ENCODE data around the gene DGKE.

DGKE gene

DNA sequence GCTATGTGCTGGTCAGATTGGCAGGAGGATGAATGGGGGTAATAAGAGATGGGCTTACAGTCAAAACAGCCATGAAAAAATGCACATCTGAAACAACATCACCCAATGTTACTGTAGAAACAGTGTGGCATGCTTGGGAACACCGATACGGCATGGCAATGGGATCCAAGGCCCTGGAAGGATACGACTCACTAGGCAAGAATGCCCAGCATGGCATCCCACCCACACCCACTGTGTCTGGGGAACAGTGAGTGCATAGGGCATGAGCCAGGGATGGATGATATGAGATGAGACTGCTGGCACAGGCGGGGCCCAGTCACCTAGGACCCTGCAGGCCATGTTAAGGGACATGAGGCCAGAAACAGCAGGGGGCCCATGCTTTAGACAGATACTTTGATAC lies 68.4 kb downstream of the DGKE start:
- TF ChIP-seq, protein P1, sequence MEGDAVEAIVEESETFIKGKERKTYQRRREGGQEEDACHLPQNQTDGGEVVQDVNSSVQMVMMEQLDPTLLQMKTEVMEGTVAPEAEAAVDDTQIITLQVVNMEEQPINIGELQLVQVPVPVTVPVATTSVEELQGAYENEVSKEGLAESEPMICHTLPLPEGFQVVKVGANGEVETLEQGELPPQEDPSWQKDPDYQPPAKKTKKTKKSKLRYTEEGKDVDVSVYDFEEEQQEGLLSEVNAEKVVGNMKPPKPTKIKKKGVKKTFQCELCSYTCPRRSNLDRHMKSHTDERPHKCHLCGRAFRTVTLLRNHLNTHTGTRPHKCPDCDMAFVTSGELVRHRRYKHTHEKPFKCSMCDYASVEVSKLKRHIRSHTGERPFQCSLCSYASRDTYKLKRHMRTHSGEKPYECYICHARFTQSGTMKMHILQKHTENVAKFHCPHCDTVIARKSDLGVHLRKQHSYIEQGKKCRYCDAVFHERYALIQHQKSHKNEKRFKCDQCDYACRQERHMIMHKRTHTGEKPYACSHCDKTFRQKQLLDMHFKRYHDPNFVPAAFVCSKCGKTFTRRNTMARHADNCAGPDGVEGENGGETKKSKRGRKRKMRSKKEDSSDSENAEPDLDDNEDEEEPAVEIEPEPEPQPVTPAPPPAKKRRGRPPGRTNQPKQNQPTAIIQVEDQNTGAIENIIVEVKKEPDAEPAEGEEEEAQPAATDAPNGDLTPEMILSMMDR (IDR thresholded peaks at IDR 0.05; ENCODE audit: insufficient read depth, missing control alignments): no peak
- no peak for DNase-seq (ENCODE audit: insufficient read length, low spot score)
- FAIRE-seq: no peak

DNA sequence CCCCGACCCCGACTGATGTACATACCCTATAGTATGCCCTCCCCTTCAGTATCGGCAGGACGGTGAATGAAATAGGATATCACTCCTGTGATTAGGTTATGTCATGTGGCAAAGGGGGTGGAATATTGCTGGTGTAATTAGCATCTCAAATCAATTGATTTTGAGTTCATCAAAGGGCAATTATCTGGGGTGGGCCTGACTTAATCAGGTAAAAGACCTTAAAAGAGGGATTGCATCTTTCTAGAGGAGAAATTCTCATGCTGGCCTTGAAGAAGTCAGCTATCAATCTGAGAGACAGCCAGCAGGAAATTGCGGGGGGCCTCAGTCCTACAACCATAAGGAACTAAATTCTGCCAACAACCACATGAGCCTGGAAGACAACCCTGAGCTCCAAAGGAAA lies 69.6 kb downstream of the DGKE start:
- DNase-seq (ENCODE audit: insufficient read length, low spot score) (no peak), FAIRE-seq (no peak)
- TF ChIP-seq, protein P1 (IDR thresholded peaks at IDR 0.05; ENCODE audit: insufficient read depth, missing control alignments): no peak

DNA sequence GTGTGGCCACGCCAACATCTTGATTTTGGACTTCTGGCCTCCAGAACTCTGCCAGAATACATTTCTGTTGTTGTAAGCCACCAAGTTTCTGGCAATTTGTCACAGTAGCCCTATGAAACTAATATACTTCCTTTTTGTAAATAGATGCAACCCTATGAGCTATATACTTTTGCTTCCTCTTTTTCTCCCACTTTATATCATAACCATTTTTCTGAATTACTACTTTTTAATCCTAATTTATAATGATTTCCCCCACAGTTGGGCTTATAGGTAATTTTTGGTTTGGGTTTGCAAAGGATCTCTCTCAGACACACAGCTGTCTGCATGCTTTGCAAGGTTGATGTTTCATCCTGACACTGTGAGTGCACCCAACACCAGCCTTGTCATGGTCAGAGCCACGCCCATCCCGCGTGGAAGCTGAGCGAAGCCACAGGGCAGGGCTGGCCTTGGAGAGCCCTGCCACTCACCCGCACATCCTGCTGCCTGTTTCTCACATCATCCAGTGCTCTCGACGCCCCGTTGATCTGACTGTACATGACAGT lies 74.1 kb downstream of the DGKE start:
- DNase-seq (ENCODE audit: insufficient read length, low spot score) (no peak), FAIRE-seq (no peak)
- TF ChIP-seq, protein P1 (IDR thresholded peaks at IDR 0.05; ENCODE audit: insufficient read depth, missing control alignments): no peak

GRCh38 chr17:56909742-56910508 lies 76.0 kb downstream of the DGKE start:
- DNase-seq (ENCODE audit: insufficient read length, low spot score) (no peak), FAIRE-seq (no peak)
- TF ChIP-seq, protein P1 (IDR thresholded peaks at IDR 0.05; ENCODE audit: insufficient read depth, missing control alignments): no peak

- no peak for FAIRE-seq
- TF ChIP-seq, protein P1 (IDR thresholded peaks at IDR 0.05; ENCODE audit: insufficient read depth, missing control alignments): no peak
- no peak for DNase-seq (ENCODE audit: insufficient read length, low spot score)
These were observed 76.7 kb downstream of the DGKE start for GRCh38 chr17:56910509-56911235.

DNA sequence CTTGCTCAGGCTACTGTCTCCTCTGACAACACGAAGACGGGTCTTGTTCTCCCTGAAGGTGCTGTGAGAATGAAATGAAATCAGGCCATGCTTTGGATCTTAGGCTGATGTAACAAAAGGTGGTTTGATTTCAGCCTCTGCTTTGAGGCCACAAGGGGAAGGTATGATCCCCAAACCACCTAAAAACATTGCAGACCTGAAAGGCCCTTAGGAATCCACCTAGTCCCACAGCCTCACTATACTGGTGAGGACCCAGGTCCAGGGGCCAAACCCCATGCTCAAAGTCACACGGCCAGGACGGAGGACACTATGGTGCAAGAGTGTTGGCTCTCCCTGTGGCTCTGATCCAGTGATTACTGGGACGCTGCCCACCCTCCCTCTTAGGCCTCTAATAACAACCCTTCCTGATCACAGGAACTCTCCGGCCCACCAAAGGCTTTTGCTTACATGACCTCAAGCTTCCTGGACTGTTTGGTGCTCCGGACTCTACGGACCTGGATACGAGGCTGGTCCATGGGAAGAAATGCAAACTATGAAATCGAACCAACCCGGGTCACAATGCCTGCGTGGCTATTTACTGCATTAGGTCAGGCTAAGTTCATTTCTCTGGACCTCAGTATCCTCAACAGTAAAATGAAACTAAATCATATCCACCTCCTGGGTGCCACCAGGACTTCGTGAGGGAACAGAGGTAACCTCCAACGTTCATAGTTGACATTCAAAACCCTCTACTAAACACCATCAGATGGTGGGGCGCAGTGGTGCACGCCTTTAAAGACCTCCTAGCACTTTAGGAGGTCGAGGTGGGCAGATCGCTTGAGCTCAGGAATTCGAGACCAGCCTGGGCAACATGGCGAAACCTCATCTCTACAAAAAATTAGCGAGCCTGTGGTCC lies 78.4 kb downstream of the DGKE start:
- TF ChIP-seq, protein P1 (IDR thresholded peaks at IDR 0.05; ENCODE audit: insufficient read depth, missing control alignments): no peak
- no peak for FAIRE-seq
- DNase-seq (ENCODE audit: insufficient read length, low spot score): no peak
